Cerebellar cortex (tissue), 1 donor: ENCODE measurements around the gene HNRNPUL1.
"Not testable (repeated sequence)": the region's sequence is repeated elsewhere in the genome, so short reads cannot be mapped to it uniquely, and the experiment has no call there.

Experiments used
- DNase-seq: peaks from one replicate; pipeline ENCODE4 v3.0.0-alpha.2; 2015; ENCODE audit warnings: low spot score

HNRNPUL1 gene

DNA sequence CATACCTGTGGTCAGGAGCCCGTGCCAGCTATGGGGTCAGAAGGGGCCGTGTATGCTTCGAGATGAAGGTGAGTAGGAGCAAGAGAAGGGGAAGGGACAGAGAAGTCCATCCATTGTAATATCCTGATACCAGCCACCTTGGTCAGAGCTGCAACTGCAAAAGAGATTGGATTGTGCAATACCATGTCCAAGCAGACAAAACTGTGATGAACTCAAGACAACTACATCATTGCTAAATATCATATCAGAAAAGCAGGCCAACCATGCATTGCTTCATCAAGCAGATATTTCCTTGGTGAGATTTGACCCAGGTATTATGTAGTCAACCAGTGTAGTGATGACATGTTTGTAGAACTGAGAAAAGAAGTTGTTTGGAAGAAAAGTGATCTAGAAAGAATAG is 12.1 kb downstream of the HNRNPUL1 start:
- DNase-seq, result no peak

DNA sequence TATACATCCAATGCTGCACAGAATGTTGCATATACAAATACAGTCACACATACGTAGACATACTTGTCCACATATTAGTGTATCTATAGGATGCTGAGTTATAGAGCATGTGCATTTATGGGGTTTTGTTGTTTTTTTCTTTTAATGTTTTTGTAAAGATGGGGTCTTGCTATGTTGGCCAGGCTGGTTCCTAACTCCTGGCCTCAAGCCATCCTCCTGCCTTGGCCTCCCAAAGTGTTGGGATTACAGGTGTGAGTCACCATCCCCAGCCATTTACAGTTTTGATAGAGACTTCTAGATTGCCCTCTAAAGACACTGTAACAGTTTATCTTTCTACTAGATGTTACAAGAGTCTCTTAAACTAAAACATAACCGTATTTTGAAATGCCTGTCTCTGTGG is 14.3 kb downstream of the HNRNPUL1 start:
- no peak for DNase-seq

DNA sequence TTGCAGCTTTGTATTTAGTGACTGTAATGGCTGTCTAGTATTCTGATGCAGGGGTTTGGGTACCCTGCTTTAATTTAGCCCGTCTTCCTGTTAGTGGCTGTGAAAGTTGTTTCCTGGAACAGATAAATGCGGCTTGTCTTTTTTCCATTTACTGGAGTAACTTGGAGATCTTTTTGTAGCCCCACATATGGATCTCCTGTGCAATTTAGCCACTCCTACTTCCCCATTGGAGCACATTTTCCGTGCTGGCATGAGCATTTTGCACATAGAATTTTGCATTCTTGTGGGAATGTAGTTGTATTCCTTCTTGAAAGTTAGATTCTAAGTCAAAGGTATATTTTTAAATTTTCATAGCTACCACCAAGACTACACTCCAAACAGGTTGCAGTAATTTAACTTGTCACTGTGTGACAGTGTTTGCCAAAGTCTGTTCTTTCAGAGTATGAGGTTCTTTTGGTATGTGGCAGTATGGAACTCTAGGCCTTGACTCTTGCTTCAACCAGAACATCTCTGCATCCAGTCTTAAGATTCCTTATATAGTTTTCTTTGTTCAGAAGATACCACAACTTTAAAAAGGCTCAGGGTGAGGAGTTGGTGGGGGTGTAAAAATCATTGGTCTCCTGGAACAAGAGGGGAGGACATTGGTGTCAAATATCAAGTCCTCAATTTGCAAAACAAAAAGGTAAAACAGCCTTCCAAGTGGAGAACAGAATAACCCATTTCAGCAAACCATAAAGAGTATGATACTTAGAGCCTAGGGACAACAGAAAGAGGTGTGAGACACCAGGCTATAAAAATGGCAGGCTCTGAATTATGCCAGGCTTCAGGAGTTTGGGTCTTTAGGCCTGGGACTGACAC is 24.7 kb downstream of the HNRNPUL1 start:
- DNase-seq, result no peak

DNA sequence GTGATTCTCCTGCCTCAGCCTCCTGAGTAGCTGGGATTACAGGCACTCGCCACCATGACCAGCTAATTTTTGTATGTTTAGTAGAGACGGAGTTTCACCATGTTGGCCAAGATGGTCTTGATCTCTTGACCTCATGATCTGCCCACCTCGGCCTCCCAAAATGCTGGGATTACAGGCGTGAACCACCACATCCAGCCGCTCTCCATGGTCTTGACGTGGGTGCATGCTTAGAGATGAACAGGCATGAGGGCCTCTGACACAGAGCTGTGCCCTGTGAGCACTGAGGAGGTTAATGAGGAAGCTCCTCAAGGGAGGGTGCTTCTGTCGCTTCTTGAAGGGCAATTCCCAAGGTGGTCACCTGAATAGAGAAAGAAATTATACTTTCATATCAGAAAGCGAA is 25.6 kb downstream of the HNRNPUL1 start:
- not testable (repeated sequence) for DNase-seq

DNA sequence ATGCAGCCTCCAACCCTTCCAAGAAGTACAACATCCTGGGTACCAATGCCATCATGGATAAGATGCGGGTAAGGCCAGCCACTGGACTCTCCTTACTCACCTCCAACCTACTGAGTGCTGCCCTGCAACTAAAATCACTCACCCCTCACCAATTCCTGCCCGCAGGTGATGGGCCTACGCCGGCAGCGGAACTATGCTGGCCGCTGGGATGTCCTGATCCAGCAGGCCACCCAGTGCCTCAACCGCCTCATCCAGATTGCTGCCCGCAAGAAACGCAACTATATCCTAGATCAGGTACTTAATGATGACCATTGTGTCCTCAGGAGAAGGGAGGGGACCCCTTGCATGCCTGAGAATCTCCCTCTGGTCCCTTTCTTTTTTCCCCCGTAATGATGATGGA is 30.2 kb downstream of the HNRNPUL1 start:
- no peak for DNase-seq

DNA sequence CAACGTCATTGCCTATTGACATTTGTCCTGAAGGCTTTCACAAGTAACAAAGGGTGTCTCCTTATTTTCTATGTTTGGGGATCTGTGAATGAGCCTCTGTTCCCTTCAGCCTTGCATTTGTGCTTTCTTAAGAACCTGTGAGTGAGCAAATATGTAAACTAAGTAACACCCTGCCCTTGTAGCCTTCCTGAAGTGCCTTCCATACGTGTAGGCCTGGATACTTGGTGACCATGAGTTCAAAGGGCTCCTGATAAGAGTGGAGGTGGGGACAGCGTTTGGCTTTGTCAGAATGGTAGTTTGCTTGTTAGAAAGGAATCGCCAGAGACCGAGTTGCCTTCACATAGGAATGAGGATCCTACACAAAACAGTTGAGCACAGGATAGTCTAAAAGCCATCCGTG is 31.3 kb downstream of the HNRNPUL1 start:
- no peak for DNase-seq

DNA sequence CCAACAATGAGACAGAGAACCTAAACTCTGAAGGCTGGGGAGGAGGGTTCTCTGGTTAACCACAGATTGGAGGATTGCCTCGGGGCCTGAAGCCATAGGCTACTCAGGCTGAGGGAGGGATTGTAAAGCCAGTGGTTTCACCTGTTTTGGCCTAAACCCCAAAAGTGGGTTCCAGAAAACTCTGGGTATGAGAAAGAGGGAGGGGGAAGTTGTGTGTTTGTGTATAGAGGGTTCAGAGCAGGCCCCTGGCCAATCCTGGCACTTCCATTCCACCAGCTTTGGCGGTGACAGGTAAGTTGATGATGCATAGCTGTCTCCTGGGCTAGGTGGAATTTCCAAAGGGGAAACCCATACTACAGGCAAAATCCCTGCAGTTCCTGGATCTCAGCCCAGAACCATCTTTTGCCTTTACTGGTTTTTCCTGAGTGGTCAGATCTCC is 32.3 kb downstream of the HNRNPUL1 start:
- no peak for DNase-seq

DNA sequence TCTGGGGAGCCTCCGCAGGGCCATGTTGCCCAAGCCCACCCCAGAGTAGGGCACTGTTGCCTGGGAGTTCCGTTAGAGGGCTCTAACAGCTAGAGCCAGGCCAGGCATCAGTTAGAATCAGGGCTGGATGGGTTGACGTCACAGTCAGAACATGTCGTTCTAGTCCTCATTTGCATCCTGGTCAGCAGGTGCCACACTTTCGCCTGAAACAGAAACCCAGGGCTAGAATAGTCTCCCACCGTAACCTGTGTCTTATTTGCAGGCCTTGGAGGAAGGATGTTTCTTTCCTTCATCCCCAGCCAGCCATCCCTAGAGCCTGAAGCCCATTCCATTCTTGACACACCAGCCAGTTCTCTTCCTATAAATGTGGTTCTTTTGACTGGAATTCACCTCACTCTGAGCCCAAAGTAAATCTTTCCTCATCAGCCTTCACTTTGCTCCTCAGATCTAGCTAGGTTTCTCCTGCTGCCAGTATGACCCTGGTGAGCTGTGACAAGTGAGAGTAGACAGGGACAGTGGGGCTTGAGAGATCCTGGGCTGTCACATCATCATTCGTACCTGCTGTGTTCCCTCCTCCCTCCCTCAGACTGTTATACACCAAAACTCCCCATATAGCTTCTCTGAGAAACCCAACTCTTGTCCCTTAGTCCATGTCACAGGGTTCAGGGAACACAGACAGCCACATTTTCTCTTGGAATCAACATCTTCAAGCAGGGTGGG is 33.6 kb downstream of the HNRNPUL1 start:
- no peak for DNase-seq

DNA sequence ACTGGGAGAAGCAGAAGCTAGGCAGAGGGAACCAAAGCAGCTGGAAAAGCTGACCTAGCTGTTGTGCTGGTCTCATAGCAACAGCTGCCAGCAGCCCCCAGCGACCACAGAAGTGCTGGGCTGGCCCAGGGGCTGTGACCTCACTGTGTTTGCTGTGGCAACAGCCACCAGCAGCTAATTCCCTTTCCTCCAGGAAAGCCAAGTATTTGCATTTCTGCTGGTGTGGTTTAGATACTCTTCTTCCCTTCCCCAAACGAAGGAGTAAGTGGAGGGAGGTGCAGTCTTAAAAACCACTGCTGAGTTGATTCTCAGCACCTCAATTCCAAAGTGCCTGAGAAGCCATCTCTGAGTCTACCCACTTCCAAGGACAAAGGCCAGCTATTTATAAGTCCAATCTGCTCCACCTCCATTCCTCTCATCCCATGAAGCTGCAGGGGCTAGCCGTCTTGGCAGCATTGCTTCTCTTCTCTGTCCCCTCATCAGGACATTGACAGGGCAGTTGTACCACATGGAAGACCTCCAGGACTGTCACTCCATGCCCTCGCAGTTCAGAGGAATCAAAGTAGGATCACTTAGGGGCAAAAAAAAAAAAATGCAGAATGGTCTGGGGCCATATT is 34.3 kb downstream of the HNRNPUL1 start:
- DNase-seq, result no peak

DNA sequence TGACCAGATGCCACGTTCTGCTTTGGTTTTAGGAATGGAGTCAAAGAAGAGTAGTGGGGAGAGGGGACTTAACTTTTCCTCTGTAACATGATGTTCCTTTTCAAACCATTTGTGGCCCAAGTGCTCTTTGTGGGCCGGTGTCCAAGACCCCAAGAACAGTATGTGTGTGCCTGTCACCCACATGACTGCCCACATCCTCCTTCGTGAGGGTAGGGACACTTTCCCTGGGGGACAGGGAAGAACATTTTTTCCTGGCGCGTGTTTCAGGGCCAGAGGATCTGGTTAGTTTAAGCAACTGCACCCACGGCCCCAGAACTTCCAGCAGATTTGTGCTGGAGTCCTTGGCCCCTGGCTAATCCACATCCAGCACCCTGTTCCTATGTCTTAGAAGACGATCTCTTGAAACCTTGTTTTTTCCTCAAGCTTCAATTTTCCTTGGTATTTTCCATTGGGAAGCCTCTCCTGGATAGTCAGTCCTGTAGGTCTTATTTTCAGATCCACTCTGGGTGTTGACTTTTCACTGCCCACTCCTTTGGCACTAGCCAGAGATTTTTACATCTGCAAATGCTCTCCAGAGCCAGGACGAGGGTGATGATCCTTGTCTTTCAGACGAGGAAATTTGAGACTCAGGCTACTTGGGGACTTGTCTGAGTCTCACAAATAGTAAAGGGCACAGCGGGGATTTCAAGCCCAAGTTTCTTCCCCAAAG is 35.0 kb downstream of the HNRNPUL1 start:
- no peak for DNase-seq

DNA sequence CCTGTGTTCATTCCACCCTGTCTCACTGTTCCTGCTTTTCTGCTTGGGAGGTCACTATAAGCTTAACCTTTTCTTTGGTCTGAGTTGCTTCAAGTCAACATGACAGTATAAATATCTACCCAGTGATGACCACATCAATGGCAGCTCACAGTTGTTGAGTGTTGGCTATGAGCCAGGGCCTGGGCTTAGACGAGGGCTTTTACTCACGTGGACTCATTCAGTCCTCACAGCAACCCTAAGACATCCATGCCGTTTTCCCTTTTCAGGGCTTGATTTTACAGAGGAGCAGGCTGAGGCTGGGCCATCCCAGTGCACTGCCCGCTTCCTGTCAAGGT is 35.5 kb downstream of the HNRNPUL1 start:
- no peak for DNase-seq

DNA sequence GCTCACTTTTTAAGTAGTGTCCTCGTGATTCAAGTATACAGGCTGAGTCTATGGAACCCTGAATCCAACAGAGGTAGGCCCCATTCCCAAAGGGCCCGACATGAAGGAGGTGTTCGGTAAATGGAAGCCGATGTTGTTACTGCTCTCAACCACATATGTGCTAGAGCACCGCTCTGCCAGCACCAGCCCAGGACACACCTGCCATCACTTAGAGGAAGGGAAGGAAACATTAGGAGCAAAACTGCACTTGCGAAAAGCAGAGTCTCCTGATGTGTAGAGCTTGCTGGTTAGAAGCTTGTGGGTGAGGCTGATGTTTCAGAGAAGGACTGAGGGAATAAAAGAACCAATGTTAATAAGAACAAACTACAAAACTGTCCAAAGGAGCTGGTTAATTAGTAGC is 36.4 kb downstream of the HNRNPUL1 start:
- no peak for DNase-seq

DNA sequence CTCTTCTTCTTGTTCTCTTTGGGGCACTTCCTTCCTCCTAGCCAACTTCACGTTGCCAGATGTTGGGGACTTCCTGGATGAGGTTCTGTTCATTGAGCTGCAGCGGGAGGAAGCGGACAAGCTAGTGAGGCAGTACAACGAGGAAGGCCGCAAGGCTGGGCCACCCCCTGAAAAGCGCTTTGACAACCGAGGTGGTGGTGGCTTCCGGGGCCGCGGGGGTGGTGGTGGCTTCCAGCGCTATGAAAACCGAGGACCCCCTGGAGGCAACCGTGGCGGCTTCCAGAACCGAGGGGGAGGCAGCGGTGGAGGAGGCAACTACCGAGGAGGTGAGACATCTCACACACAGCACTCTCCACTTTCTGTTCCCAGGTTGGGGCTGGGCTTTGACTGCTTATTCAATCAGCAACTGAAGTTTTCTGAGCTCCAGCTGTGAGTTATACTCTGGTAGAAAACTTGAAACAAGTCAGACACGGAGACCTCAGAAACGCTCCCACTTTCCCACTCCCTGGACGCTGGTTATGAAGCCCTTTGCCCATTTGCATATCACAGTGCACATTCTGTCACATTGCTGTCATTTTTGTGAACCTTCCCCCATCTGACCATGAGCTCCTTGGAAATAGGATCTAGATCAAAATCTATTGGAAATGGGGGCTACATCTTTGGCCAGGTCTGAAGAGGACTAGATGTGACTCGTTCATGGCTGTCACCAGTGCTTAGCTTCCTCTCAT is 38.6 kb downstream of the HNRNPUL1 start:
- no peak for DNase-seq

DNA sequence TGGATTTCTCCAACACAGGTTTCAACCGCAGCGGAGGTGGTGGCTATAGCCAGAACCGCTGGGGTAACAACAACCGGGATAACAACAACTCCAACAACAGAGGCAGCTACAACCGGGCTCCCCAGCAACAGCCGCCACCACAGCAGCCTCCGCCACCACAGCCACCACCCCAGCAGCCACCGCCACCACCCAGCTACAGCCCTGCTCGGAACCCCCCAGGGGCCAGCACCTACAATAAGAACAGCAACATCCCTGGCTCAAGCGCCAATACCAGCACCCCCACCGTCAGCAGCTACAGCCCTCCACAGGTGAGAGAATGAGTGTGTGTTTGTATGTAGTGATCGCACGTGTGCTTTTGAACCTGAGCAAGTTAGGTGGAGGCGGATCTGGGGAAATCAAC is 39.8 kb downstream of the HNRNPUL1 start:
- no peak for DNase-seq

DNA sequence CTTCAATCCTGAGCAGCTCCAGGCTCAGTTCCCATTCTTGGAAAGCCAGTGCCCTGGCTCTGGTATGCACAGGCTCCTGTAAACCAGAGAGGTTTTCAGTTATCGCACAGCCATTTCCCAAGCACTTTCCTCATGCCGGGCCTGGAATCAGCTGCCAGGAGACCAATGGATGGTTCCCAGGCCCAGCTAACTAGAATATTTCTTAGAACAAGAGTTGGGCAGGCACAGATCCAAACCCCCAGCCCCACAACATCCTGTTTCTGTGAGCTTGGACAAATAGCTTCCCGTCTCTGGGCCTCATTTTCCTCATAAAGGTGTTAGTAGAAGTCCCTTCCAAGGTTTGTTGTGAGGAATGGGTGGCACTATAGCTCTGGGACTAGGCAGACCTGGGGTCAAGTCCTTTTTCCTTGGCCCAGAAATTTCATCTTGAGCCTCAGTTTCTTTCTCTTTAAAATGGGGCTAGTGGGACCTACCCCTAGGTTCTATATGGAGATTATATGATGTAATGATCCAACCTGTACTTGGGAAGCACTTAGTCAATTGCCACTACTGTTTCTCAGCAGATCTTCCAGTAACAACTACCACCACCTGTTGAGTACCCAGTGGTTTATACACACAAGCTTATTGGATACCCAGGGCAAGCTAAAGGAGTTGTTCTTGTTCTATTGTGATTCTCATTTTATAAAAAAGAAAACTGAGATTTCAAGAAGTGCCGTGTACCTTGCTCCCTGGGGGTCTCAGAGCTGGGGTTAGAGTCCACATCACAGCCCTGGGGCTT is 40.7 kb downstream of the HNRNPUL1 start:
- DNase-seq, result no peak

DNA sequence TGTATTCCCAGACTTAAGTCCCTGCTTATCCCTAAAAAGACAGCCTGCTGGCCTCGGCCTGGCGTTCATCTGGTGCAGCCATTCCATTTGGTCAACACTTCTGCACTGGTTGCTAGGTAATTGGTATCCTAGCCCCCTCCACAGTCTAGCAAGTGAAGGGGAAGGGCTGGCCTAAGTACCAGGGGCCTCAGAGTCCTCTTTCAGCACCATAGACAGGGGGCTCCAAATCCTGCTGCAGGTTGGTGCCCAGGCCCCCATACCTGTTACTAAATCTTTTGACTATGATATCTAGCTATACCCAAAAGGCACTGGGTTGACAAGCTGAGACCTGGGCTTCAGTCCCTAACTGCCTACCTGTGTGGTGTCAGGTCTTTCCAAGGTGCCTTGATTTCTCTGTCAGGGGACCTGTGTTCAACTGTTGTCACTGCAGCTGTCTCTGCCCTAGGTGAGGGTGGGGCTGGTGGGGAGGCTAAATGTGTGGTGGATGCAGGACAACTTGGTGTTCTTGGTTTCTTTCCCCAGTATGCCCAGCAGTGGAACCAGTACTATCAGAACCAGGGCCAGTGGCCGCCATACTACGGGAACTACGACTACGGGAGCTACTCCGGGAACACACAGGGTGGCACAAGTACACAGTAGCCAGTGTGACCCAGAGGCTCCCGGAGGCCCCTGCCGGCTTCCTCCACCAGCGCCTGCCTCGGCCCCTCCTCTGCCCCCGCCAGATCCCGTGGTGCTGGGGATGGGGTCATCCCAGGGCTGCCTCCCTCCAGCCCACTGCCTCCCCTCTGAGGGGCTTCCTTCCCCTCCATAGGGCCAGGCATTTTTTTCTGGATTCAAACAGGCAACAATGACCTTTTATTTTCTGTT is 42.0 kb downstream of the HNRNPUL1 start:
- no peak for DNase-seq

DNA sequence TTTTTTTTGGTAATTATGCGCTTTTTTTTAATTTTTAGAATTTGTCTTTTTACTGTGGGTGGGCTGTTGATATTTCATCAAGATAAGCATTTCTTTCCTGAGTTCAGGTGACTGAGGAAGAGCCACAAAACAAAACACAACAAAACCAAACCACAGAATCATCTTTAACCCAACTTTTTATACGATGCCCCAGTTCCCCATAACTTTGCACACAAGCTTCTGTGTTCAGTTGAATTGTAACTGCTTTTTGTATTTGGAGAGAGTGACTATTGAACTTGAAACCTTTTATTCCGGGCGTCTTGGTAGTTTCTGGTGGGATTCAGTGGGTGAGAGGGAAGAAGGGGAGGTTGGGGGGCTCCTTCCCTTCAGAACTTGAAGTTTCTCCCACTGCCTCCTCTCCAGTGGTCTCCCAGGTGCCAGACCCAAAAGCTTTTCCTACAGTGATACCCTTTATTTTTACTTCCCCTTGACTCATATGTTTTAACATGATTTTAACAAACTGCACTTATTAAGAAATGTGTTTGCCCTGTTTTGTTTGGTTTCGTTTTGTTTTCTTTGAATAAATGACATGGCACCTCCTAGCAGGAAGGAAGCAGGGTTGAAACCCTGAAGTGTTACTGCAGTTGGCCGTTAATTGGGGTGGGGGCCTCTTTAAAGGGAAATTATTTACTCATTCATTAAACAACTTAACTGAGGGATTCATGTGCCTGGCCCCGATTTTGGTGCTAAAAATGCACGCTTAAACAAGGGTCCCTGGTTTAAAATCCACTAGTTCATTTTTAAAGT is 43.1 kb downstream of the HNRNPUL1 start:
- no peak for DNase-seq

DNA sequence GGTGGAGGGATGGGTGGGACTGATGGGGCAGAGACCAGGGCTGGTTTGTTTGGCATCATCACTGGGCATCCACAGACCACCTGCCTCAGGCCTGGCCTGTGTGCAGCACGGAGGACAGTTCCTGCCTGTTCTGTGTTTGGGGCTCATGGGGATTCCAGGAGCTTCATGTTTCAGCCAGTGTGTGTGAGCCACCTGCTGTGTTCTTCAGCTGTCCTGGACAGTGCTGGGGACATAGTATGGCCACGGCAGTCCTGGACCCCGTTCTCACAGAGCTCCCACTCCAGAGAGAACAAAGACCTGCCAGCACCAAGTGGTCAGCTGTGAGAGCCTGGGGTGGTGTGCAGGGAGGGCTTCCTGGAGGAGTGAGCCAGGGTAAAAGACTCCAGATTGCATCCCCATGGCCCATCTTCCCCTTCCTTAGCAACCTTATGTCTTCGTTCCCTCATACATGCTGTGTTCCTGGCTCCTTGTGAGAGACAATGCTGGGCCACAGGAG is 43.8 kb downstream of the HNRNPUL1 start:
- no peak for DNase-seq
